Stimulated activated naive CD8-positive, alpha-beta T cell treated with anti-CD3 and anti-CD28 coated beads, Interleukin-15, amount 100 ng/mL, for 72 hours (primary cell): ENCODE data around the gene SNHG17.
A peak's percentile ranks its signal among the peaks of the same experiment; 100 is the strongest.
"Not testable (repeated sequence)": the region's sequence is repeated elsewhere in the genome, so short reads cannot be mapped to it uniquely, and the experiment has no call there.

Experiments used
- ATAC-seq: fragments of 150-1000 bp; cut with Tn5 transposase; 2 replicates; pipeline ENCODE4 v1.10.0; 2021; ENCODE audit warnings: mild to moderate bottlenecking, moderate library complexity
- DNase-seq, 2 donors: peaks; one replicate each; pipeline ENCODE4 v3.0.0; 2021 to 2022
- H3K27ac Mint-ChIP-seq, 2 donors: one replicate each; pipeline ENCODE4 v1.8.0; 2022; ENCODE audit warnings: mild to moderate bottlenecking in 2 of 2, mixed read lengths in 2 of 2, moderate library complexity in 2 of 2
- H3K27me3 Mint-ChIP-seq: one replicate; pipeline ENCODE4 v1.8.0; 2022; ENCODE audit warnings: mixed read lengths
- H3K4me1 Mint-ChIP-seq: one replicate; pipeline ENCODE4 v1.8.0; 2022; ENCODE audit warnings: mild to moderate bottlenecking, mixed read lengths
- H3K4me3 Mint-ChIP-seq, 2 donors: one replicate each; pipeline ENCODE4 v1.8.0; 2022; ENCODE audit warnings: mild to moderate bottlenecking in 2 of 2, mixed read lengths in 2 of 2, moderate library complexity in 1 of 2
- H3K9me3 Mint-ChIP-seq, 2 donors: one replicate each; pipeline ENCODE4 v1.8.0; 2022; ENCODE audit warnings: mixed read lengths in 2 of 2

Gene SNHG17

DNA sequence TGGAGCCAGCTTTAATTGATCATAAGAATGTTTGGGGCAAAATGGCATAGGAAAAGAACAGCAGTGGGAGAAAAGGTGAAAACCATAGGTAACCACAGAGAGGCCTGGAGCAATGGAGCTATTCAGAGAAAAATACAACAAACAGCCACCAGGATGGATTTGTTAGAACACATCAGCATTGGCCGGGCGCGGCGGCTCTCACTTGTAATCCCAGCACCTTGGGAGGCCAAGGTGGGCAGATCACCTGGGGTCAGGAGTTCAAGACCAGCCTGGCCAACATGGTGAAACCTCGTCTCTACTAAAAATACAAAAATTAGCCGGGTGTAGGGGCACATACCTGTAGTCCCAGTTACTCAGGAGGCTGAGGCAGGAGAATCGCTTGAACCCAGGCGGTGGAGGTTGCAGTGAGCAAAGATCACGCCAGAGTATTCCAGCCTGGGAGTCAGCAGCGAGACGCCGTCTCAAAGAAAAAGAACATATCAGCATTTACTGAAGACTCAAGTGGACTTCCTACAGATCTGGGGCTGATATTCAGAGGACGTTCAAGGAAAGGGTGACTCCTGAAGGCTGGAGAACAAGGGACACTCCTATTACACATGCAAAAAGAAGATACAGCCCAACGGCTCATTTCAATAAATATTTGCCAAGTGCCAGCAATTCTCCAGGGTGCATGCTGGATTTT is 20.2 kb downstream of the SNHG17 start:
- ATAC-seq (no peak), DNase-seq (no peak)
- no peaks in the 10 kb centered on the region for H3K9me3 Mint-ChIP-seq
- H3K4me3 Mint-ChIP-seq = no peak overlapping the region
- no peak overlapping the region for H3K27ac Mint-ChIP-seq
- H3K27me3 Mint-ChIP-seq = no peaks in the 10 kb centered on the region
- no peaks in the 10 kb centered on the region for H3K4me1 Mint-ChIP-seq

DNA sequence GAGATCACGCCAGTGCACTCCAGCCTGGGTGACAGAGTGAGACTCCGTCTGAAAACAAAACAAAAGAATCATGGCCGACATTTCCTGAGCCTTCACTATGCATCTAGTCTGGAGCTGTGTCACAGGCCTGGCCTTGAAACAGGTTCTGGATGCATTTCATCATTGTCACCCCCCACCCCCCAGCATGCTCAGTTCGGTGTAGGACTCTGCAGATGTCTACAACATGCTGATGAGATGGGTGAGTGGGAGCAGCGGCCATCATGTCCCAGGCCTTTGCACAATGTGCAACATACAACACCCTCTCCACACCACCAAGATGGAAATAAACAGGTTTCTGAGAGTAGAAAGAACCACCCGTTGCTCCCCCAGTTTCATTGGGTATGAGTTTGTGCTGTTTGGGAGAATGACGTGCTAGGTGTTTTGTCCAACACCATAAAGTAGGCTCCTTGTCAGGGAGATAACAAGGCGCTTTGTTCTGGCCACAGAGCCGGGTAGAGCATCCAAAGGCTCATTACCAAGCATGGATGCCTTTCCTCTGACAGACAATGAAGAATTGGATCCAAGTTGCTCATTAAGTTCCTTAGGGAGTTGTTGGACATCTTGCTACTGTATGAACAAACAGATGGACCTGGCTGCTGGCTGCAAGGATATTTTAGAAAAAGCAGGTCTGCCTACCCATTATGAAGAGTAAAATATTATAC is 22.1 kb downstream of the SNHG17 start:
- Mint-ChIP-seq H3K9me3 (no peaks in the 10 kb centered on the region), H3K27ac (no peak overlapping the region), H3K4me3 (no peak overlapping the region), H3K27me3 (no peaks in the 10 kb centered on the region), H3K4me1 (no peaks in the 10 kb centered on the region)
- no peak for ATAC-seq
- DNase-seq = no peak

DNA sequence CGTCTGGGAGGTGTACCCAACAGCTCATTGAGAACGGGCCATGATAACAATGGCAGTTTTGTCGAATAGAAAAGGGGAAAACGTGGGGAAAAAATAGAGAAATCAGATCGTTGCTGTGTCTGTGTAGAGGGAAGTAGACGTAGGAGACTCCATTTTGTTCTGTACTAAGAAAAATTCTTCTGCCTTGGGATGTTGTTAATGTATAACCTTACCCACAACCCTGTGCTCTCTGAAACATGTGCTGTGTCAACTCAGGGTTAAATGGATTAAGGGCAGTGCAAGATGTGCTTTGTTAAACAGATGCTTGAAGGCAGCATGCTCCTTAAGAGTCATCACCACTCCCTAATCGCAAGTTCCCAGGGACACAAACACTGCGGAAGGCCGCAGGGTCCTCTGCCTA is 27.3 kb downstream of the SNHG17 start:
- not testable (repeated sequence) for H3K9me3 Mint-ChIP-seq, H3K4me3 Mint-ChIP-seq

DNA sequence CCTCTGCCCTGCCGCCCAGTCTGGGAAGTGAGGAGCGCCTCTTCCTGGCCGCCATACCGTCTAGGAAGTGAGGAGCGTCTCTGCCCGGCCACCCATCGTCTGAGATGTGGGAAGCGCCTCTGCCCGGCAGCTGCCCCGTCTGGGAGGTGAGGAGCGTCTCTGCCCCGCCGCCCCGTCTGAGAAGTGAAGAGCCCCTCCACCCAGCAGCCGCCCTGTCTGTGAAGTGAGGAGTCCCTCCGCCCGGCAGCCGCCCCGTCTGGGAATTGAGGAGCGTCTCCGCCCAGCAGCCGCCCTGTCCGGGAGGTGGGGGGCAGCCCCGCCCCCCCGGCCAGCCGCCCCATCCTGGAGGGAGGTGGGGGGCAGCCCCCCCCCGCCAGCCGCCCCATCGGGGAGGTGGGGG is 27.8 kb downstream of the SNHG17 start:
- peak; percentile 23 for ATAC-seq
- Mint-ChIP-seq H3K4me1 (no peaks in the 10 kb centered on the region), H3K27me3 (no peaks in the 10 kb centered on the region), H3K4me3 (no peak overlapping the region), H3K9me3 (no peaks in the 10 kb centered on the region), H3K27ac (no peak overlapping the region)
- DNase-seq = no peak

More for the DNA sequence above, 27.3 kb downstream of the SNHG17 start:
- not testable (repeated sequence) for H3K4me1 Mint-ChIP-seq, H3K27ac Mint-ChIP-seq, ATAC-seq, H3K27me3 Mint-ChIP-seq, DNase-seq

DNA sequence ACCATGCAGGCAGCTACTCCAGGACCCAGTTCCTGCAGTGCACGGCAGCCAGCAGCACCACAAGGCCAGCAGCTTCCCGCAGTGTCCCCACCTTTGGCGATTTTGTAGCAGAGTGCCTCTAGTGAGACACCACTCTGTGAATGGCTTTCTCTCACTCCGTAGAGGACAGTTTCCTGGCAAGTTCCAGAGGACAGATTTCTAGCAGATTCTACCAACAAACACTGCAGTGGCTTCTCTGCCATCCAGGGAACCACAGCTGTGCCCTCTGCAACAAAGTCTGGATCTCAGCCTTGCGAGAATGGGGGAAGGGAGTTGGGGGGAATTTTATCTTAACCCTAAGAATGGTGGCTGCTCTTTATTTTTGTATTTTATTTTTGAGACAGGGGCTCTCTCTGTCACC is 28.7 kb downstream of the SNHG17 start:
- H3K4me3 Mint-ChIP-seq = no peak overlapping the region
- H3K27me3 Mint-ChIP-seq = no peaks in the 10 kb centered on the region
- no peaks in the 10 kb centered on the region for H3K9me3 Mint-ChIP-seq
- DNase-seq = no peak
- H3K27ac Mint-ChIP-seq = no peak overlapping the region
- H3K4me1 Mint-ChIP-seq = no peaks in the 10 kb centered on the region
- ATAC-seq = no peak

DNA sequence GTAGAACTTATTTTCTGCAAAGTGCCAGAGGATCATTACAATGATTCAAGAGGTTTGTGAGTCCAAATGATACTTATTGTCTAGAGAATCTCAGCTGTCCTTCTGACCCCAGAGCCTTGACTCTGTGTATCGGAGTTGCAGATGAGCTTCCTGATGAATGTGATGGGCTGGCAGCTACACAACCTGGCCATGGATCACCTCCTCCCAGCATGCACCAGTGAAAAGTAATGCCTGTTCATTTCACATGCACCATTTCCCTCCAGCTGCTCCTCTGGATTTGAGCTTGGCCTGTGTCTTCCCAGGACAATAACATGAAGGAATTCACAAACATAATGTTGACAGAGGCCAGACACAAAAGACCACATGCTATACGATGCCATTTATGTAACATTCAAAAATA is 30.0 kb downstream of the SNHG17 start:
- DNase-seq = no peak
- no peak overlapping the region for H3K4me3 Mint-ChIP-seq
- no peaks in the 10 kb centered on the region for H3K27me3 Mint-ChIP-seq

DNA sequence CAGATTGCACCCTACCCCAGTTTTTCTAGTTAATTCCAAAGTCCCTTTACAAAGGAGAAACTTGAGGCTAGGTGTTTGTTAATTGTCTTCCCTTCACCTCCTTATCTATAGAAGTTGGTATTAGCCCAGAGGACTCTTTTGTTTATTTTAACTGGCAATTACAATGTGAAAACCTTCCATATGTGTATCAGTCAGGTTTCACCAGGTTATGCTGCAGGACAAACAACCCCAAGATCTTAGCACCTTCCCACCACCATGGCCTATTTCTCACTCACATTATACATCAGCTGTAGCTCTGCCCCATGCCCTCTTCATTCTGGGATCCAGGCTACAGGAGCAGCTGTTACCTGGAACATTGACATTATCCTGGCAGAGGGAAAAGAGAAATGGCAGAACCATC is 31.1 kb downstream of the SNHG17 start:
- no peak overlapping the region for H3K4me3 Mint-ChIP-seq
- DNase-seq (no peak), ATAC-seq (no peak)
- no peaks in the 10 kb centered on the region for H3K9me3 Mint-ChIP-seq
- no peaks in the 10 kb centered on the region for H3K4me1 Mint-ChIP-seq
- no peaks in the 10 kb centered on the region for H3K27me3 Mint-ChIP-seq
- H3K27ac Mint-ChIP-seq = no peak overlapping the region

More for the DNA sequence above, 30.0 kb downstream of the SNHG17 start:
- Mint-ChIP-seq H3K9me3 (no peaks in the 10 kb centered on the region), H3K27ac (no peak overlapping the region), H3K4me1 (no peaks in the 10 kb centered on the region)
- ATAC-seq = no peak

DNA sequence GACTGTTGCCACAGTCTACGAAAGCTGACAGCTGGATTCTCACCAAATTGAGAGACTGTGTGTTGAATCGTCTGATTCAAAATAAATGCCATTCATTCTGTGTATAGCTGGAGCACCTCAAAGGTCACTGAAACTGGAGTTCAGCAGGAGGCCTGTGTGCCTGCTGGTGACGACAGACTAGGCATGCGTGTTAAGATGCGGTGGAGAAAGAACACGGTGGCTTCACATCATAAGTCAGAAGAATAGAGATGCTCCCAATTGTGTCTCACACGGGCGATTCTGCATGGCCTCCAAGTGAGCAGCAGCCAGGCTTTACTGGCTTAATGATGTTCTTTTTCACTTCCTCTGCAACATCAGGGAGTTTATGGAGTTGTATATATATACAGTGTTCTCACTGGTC is 32.3 kb downstream of the SNHG17 start:
- Mint-ChIP-seq H3K27ac (no peak overlapping the region), H3K27me3 (no peaks in the 10 kb centered on the region), H3K9me3 (no peaks in the 10 kb centered on the region), H3K4me1 (no peaks in the 10 kb centered on the region), H3K4me3 (no peak overlapping the region)
- no peak for ATAC-seq
- no peak for DNase-seq

DNA sequence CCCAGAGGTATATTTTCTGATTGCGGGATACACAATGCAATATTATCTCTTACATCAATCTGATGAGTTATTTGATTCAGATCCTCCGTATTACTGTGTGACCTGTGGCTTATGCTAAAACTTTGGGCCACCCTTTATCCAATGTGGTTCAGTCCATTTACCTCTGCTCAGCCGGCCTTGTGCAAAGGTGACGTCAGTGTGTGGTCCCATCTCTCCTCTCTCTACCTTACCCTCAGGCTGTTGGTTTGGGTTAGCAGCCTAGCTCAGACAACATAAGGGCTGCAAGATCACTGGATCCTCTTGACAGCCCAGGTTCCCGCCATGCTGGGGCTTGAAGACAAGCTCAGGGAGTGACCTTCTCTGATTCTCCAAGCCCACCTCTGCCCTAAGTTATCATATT is 33.0 kb downstream of the SNHG17 start:
- DNase-seq (no peak), ATAC-seq (no peak)
- H3K27me3 Mint-ChIP-seq = no peaks in the 10 kb centered on the region
- H3K27ac Mint-ChIP-seq = peak overlapping the region in 1 of 2 donors; percentile 30
- no peaks in the 10 kb centered on the region for H3K9me3 Mint-ChIP-seq
- no peak overlapping the region for H3K4me3 Mint-ChIP-seq
- no peaks in the 10 kb centered on the region for H3K4me1 Mint-ChIP-seq

DNA sequence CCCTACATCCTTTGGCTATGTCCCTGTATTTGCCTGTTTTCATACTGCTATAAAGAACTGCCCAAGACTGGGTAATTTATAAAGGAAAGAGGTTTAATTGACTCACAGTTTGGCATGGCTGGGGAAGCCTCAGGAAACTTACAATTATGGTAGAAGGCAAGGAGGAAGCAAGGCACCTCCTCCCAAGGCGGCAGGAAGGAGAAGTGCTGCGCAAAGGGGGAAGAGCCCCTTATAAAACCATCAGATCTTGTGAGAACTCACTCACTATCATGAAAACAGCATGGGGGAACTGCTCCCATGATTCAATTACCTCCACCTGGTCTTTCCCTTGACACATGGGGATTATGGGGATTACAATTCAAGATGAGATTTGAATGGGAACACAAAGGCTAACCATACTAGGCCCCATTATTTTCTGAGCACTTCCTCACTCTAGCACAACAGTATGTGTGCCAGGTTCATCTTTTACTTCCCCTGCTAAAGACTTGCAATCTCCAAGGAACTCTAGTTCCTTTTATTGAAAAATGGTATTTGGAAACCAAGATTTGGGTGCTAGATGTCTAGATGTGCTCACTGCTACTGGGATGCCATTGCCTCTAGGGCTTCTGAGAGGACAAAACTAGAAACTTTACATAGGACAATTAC is 39.3 kb downstream of the SNHG17 start:
- not testable (repeated sequence) for H3K27ac Mint-ChIP-seq, H3K4me1 Mint-ChIP-seq, H3K9me3 Mint-ChIP-seq, DNase-seq, H3K27me3 Mint-ChIP-seq, ATAC-seq, H3K4me3 Mint-ChIP-seq

DNA sequence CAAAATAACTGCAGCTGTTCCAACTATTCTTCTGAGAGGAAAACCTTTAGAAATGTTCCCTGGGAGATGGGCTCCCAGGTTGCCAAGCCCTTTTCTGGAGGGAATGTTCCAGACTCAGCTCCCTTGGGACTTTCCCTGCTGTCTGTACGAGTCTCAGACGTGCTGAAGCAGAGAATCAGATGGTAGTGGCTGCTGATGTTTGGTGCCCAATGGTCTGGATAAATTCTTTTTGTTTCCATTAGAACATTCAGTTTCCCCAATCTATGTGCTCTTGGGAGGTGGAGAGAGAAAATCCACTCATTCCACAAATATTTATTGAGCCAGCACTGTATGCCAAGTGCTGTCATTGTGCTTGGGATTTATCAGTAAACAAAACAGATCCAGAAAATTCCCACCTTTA is 40.0 kb downstream of the SNHG17 start:
- H3K9me3 Mint-ChIP-seq = no peaks in the 10 kb centered on the region
- no peak for ATAC-seq
- no peak overlapping the region for H3K4me3 Mint-ChIP-seq
- peaks cover 8% of the 10 kb centered on the region for H3K27me3 Mint-ChIP-seq
- no peak for DNase-seq
- H3K4me1 Mint-ChIP-seq = no peaks in the 10 kb centered on the region
- no peak overlapping the region for H3K27ac Mint-ChIP-seq

DNA sequence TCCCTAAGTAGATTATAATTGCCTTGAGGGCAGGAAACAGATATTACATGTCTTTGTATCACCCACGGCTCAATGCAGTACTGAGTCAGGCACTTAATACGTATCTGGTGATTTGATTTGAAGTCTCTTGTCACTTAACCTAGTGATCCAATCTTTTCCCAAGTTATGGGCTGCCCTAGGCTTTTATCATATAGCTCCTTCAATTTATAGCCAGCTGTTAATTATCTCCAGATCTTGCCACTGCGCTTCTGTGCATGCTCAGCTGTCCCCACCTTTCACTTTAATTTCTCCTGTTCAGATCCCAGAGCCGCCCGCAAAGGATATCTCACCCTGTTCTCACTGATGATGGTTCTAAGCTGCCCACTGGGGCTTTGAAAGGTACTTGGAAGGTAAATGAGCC is 41.9 kb downstream of the SNHG17 start:
- DNase-seq (no peak), ATAC-seq (no peak)
- Mint-ChIP-seq H3K27ac (no peak overlapping the region), H3K4me3 (no peak overlapping the region), H3K27me3 (peaks cover 16% of the 10 kb centered on the region), H3K9me3 (no peaks in the 10 kb centered on the region), H3K4me1 (no peaks in the 10 kb centered on the region)

DNA sequence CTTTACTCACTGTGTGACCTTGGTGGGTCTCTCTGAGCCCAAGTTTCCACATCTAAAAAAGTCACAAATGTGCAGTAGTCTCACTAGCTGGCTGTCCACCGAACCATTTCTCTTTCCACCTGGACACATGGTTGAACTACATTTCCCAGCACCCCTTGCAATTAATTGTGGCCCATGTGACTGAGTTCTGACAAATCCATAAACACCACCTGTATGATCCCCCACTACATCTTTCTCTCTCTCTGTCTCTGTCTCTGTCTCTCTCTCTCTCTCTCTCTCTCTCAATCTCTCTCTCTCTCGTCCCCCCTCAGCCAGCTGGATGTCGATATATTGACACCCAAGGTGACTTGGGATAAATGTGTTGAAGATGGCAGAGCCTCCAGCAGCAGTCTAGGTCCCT is 42.8 kb downstream of the SNHG17 start:
- Mint-ChIP-seq H3K4me3 (no peak overlapping the region), H3K4me1 (no peaks in the 10 kb centered on the region), H3K27ac (no peak overlapping the region), H3K9me3 (no peaks in the 10 kb centered on the region), H3K27me3 (peaks cover 18% of the 10 kb centered on the region)
- ATAC-seq = no peak
- no peak for DNase-seq

DNA sequence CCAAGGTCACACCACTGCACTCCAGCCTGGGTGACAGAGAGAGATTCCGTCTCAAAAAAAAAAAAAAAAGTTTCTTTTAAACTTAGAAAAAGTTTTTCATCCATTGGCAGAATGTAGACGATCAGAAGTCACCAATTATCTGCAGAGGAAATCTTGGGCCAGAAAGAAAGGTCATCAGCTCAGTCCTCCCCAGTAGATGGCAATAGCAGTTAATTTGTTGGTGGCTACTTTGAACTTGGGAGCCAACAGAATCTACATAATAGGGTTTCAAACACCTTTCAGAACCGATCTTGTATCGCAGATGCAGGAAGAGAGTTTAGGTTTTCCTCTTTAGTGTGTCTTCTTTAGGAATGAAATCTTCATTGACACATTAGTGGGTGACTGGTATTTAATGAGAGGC is 47.2 kb downstream of the SNHG17 start:
- Mint-ChIP-seq H3K27me3 (peaks cover 10% of the 10 kb centered on the region), H3K4me3 (no peak overlapping the region), H3K9me3 (no peaks in the 10 kb centered on the region), H3K4me1 (no peaks in the 10 kb centered on the region), H3K27ac (no peak overlapping the region)
- ATAC-seq = no peak
- no peak for DNase-seq

DNA sequence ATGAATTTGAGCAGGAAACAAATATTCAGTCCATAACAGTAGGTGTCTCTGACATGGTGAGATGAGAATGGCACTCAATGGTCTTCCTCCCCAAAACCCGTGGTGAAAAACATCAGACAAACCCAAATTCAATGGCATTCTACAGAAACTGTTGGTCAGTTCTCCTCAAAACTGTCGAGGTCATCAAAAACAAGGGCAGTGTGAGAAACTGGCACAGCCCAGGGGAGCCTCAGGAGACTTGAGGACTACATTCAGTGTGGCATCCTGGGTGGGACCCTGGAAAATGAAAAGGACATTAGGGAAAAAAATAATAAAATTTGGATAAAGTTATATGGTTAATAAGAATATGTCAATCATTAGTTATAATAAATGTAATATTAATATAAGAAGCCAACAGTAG is 48.3 kb downstream of the SNHG17 start:
- no peak overlapping the region for H3K27ac Mint-ChIP-seq
- DNase-seq (no peak), ATAC-seq (no peak)
- no peak overlapping the region for H3K4me3 Mint-ChIP-seq
- H3K9me3 Mint-ChIP-seq = no peaks in the 10 kb centered on the region
- H3K27me3 Mint-ChIP-seq = peaks cover 16% of the 10 kb centered on the region
- no peaks in the 10 kb centered on the region for H3K4me1 Mint-ChIP-seq

DNA sequence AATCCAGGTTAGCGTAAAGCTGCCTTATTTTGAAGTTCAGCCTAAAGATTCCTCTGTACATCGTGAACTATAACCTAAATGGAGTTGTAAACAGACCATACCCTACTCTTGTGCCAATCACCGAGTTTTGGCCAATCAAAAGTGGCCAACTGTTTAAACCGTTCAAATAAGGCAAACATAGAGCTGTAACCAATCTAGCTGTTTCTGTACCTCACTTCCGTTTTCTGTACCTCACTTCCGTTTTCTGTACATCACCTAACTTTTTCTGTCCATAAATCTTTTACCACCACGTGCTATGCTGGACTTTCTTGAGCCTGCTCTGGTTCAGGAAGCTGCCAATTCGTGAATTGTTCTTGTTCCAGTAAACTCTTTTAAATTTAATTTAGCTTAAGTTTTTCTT is 49.1 kb downstream of the SNHG17 start:
- no peak for ATAC-seq
- H3K4me1 Mint-ChIP-seq = no peaks in the 10 kb centered on the region
- no peak overlapping the region for H3K27ac Mint-ChIP-seq
- no peaks in the 10 kb centered on the region for H3K9me3 Mint-ChIP-seq
- peaks cover 18% of the 10 kb centered on the region for H3K27me3 Mint-ChIP-seq
- H3K4me3 Mint-ChIP-seq = no peak overlapping the region
- DNase-seq = no peak
